Prostate gland (tissue), 2 donors: ENCODE data around the gene MINK1.

Source experiments
- CTCF ChIP-seq, 4 experiments: fragments of 200-600 bp in 2 of 4; fragments of 450-650 bp in 2 of 4; sonication (generic) in 2 of 4; IDR thresholded peaks; 1 replicate in 3 of 4; 2 replicates in 1 of 4; pipeline ENCODE4 v1.5.1; 2016 to 2019; ENCODE audit warnings: antibody characterized with exemption in 4 of 4, mild to moderate bottlenecking in 2 of 4, moderate library complexity in 2 of 4
- POLR2A ChIP-seq: fragments of 450-650 bp; IDR thresholded peaks from one replicate; pipeline ENCODE4 v1.6.1; 2016; ENCODE audit warnings: antibody characterized with exemption, mild to moderate bottlenecking

- TF ChIP-seq CTCF (IDR thresholded peaks at IDR 0.05) (no peak), POLR2A (no peak)
Measured at GRCh38 chr17:4861052-4861451, 27.9 kb downstream of the MINK1 start.
